ENCODE results near the gene SNX5.

SNX5 gene

GRCh38 chr20:17958373-17959256 is 10.0 kb downstream of the SNX5 start:
- no peak for DNase-seq

GRCh38 chr20:17957505-17958363 is 10.9 kb downstream of the SNX5 start:
- DNase-seq: no peak

- DNase-seq: no peak
Measured at GRCh38 chr20:17956099-17956685, 12.4 kb downstream of the SNX5 start.

GRCh38 chr20:17955302-17955701 is 13.3 kb downstream of the SNX5 start:
- DNase-seq: no peak

- no peak for DNase-seq
Measured at GRCh38 chr20:17953935-17954334, 14.7 kb downstream of the SNX5 start.

- DNase-seq: no peak
Measured at GRCh38 chr20:17952692-17953684, 15.6 kb downstream of the SNX5 start.

GRCh38 chr20:17951323-17951722 is 17.3 kb downstream of the SNX5 start:
- no peak for DNase-seq

GRCh38 chr20:17950670-17951069 is 17.9 kb downstream of the SNX5 start:
- no peak for DNase-seq

- DNase-seq: no peak
Measured at GRCh38 chr20:17949899-17950298, 18.7 kb downstream of the SNX5 start.

GRCh38 chr20:17948442-17948841 is 20.2 kb downstream of the SNX5 start:
- no peak for DNase-seq

- no peak for DNase-seq
Measured at GRCh38 chr20:17947474-17947815, 21.1 kb downstream of the SNX5 start.

GRCh38 chr20:17946572-17947473 is 21.8 kb downstream of the SNX5 start:
- no peak for DNase-seq

- DNase-seq: no peak
Measured at GRCh38 chr20:17946040-17946439, 22.6 kb downstream of the SNX5 start.

- no peak for DNase-seq
Measured at GRCh38 chr20:17944854-17945474, 23.6 kb downstream of the SNX5 start.

- DNase-seq: no peak
Measured at GRCh38 chr20:17943343-17943742, 25.3 kb downstream of the SNX5 start.

GRCh38 chr20:17941826-17942196 is 26.8 kb downstream of the SNX5 start:
- no peak for DNase-seq

GRCh38 chr20:17941087-17941825 is 27.3 kb downstream of the SNX5 start:
- DNase-seq: no peak

GRCh38 chr20:17940224-17940971 is 28.2 kb downstream of the SNX5 start:
- DNase-seq: no peak

GRCh38 chr20:17939622-17940223 is 28.9 kb downstream of the SNX5 start:
- no peak for DNase-seq
